ENCODE measurements around the gene MS4A6A.

MS4A6A gene

GRCh38 chr11:60125956-60126585 is 56.8 kb downstream of the MS4A6A start:
- no peak for DNase-seq

DNA sequence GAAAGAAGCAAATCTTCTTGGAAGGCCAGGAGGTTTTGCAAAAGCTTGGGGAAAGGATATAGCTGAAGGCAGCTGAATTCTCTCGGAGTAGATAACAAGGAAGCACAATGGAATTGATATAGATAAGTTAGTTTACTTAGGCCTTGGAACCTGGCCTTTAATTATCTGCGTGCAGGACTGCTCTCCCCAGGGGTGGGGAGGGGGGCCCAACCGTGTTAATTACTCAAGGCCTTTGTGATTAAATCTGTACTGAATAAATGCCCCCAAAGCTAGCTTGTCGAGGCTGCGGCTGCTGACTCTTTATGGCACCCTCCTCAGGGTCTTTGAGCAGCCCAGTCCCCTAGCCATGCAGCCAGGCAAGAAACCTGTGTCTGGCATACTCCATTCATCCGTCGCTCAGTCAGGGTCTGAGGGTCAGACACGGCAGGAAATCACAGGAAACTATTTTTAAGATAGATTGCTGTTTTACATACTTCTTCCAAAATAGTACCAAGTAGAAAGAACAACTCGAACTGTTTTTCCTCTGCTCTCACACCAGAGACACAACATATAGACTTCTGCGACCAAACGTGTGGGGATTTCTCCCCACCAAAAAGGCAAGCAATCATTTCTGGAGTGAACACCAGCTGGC is 58.0 kb downstream of the MS4A6A start:
- DNase-seq, result no peak

All from DMS79 treated with DMSO at 0.1 percent for 48 hours (cell line).